SJSA1 (cell line): ENCODE measurements around the gene INPP4A. TPM values are rescaled to one million over a fixed set of nuclear protein-coding genes. Genes with fewer than 3 reads are reported as not detected.

Experiments used
- DNase-seq, 2 experiments: peaks; one replicate each; pipeline ENCODE4 v3.0.0-alpha.2; 2015 to 2020; ENCODE audit warnings: low spot score in 2 of 2, low read depth in 1 of 2
- H3K27ac ChIP-seq: fragments of 250-450 bp; sonication (Bioruptor Pico); 2 replicates; pipeline ENCODE4 v1.5.1; 2020; ENCODE audit warnings: mild to moderate bottlenecking, moderate library complexity
- H3K27me3 ChIP-seq: fragments of 250-450 bp; sonication (Bioruptor Pico); replicated peaks from 2 replicates; pipeline ENCODE4 v1.5.1; 2020; ENCODE audit warnings: mild to moderate bottlenecking, moderate library complexity
- H3K36me3 ChIP-seq: fragments of 250-450 bp; sonication (Bioruptor Pico); 2 replicates; pipeline ENCODE4 v1.5.1; 2020; ENCODE audit warnings: mild to moderate bottlenecking
- H3K4me1 ChIP-seq: fragments of 250-450 bp; sonication (Bioruptor Pico); replicated peaks from 2 replicates; pipeline ENCODE4 v1.6.1; 2021; ENCODE audit warnings: mild to moderate bottlenecking
- H3K4me3 ChIP-seq: fragments of 250-450 bp; sonication (Bioruptor Pico); 2 replicates; pipeline ENCODE4 v1.5.1; 2020; ENCODE audit warnings: mild to moderate bottlenecking
- H3K9me3 ChIP-seq: fragments of 250-450 bp; sonication (Bioruptor Pico); replicated peaks from 2 replicates; pipeline ENCODE4 v1.5.1; 2020; ENCODE audit warnings: mild to moderate bottlenecking
- total RNA-seq: library from RNA; depleted of rRNA; stranded (reverse); fragments of >200 nt; shearing (Covaris generic); gene quantifications from 2 replicates; pipeline ENCODE4 v1.2.3, GENCODE V29; 2014

The INPP4A gene
- total RNA-seq, 1 experiment from 2014 or later: 16.9 TPM

GRCh38 chr2:98565941-98566340, 121.3 kb downstream of the INPP4A start:
- H3K36me3 ChIP-seq: peaks cover 30% of the 10 kb centered on the region
- no peaks in the 10 kb centered on the region for H3K9me3 ChIP-seq

GRCh38 chr2:98568161-98568956, 123.7 kb downstream of the INPP4A start:
- H3K27ac ChIP-seq: no peak overlapping the region
- no peak for DNase-seq
- H3K9me3 ChIP-seq: no peaks in the 10 kb centered on the region
- no peaks in the 10 kb centered on the region for H3K27me3 ChIP-seq
- no peaks in the 10 kb centered on the region for H3K4me1 ChIP-seq
- H3K4me3 ChIP-seq: no peak overlapping the region
- peaks cover 29% of the 10 kb centered on the region for H3K36me3 ChIP-seq

More at GRCh38 chr2:98565941-98566340, 121.3 kb downstream of the INPP4A start:
- DNase-seq: no peak
- no peak overlapping the region for H3K27ac ChIP-seq
- H3K4me3 ChIP-seq: no peak overlapping the region
- H3K27me3 ChIP-seq: no peaks in the 10 kb centered on the region
- no peaks in the 10 kb centered on the region for H3K4me1 ChIP-seq

- DNase-seq: peak in 1 of 2 experiments; percentile 12
- no peaks in the 10 kb centered on the region for H3K27me3 ChIP-seq
- H3K4me1 ChIP-seq: no peaks in the 10 kb centered on the region
- no peak overlapping the region for H3K4me3 ChIP-seq
- no peaks in the 10 kb centered on the region; the same call in 1 of the 2 replicates for H3K9me3 ChIP-seq
- peaks cover 26% of the 10 kb centered on the region for H3K36me3 ChIP-seq
- H3K27ac ChIP-seq: no peak overlapping the region
Measured at GRCh38 chr2:98569197-98569793, 124.6 kb downstream of the INPP4A start.

GRCh38 chr2:98569915-98570314, 125.3 kb downstream of the INPP4A start:
- DNase-seq: no peak
- Histone ChIP-seq H3K4me1 (no peaks in the 10 kb centered on the region), H3K27ac (no peak overlapping the region), H3K9me3 (no peaks in the 10 kb centered on the region; the same call in 1 of the 2 replicates), H3K36me3 (peaks cover 26% of the 10 kb centered on the region), H3K27me3 (no peaks in the 10 kb centered on the region), H3K4me3 (no peak overlapping the region)

GRCh38 chr2:98570356-98570755, 125.7 kb downstream of the INPP4A start:
- Histone ChIP-seq H3K4me1 (no peaks in the 10 kb centered on the region), H3K9me3 (no peaks in the 10 kb centered on the region; the same call in 1 of the 2 replicates), H3K36me3 (peaks cover 24% of the 10 kb centered on the region), H3K27me3 (no peaks in the 10 kb centered on the region), H3K4me3 (no peak overlapping the region), H3K27ac (no peak overlapping the region)
- no peak for DNase-seq

GRCh38 chr2:98571121-98571701, 126.6 kb downstream of the INPP4A start:
- H3K9me3 ChIP-seq: no peaks in the 10 kb centered on the region; the same call in 1 of the 2 replicates
- H3K36me3 ChIP-seq: peaks cover 21% of the 10 kb centered on the region
- no peak for DNase-seq
- no peak overlapping the region for H3K4me3 ChIP-seq
- no peaks in the 10 kb centered on the region for H3K27me3 ChIP-seq
- H3K27ac ChIP-seq: no peak overlapping the region
- H3K4me1 ChIP-seq: no peaks in the 10 kb centered on the region

- Histone ChIP-seq H3K4me3 (no peak overlapping the region), H3K27ac (no peak overlapping the region), H3K27me3 (no peaks in the 10 kb centered on the region), H3K36me3 (peaks cover 18% of the 10 kb centered on the region; the same call in 1 of the 2 replicates), H3K9me3 (no peaks in the 10 kb centered on the region; the same call in 1 of the 2 replicates), H3K4me1 (no peaks in the 10 kb centered on the region)
- DNase-seq: no peak
Measured at GRCh38 chr2:98571796-98572195, 127.1 kb downstream of the INPP4A start.

GRCh38 chr2:98572211-98572610, 127.6 kb downstream of the INPP4A start:
- Histone ChIP-seq H3K27ac (no peak overlapping the region), H3K4me1 (no peaks in the 10 kb centered on the region), H3K4me3 (no peak overlapping the region), H3K9me3 (no peaks in the 10 kb centered on the region; the same call in 1 of the 2 replicates), H3K27me3 (no peaks in the 10 kb centered on the region), H3K36me3 (peaks cover 18% of the 10 kb centered on the region; the same call in 1 of the 2 replicates)
- DNase-seq: no peak

- Histone ChIP-seq H3K4me1 (no peaks in the 10 kb centered on the region), H3K27ac (no peak overlapping the region), H3K4me3 (no peak overlapping the region), H3K9me3 (no peaks in the 10 kb centered on the region; the same call in 1 of the 2 replicates), H3K36me3 (peaks cover 18% of the 10 kb centered on the region; the same call in 1 of the 2 replicates), H3K27me3 (no peaks in the 10 kb centered on the region)
- DNase-seq: no peak
Measured at GRCh38 chr2:98572676-98573075, 128.0 kb downstream of the INPP4A start.

GRCh38 chr2:98573426-98573825, 128.8 kb downstream of the INPP4A start:
- Histone ChIP-seq H3K27ac (no peak overlapping the region), H3K27me3 (no peaks in the 10 kb centered on the region), H3K4me3 (no peak overlapping the region), H3K9me3 (no peaks in the 10 kb centered on the region; the same call in 1 of the 2 replicates), H3K4me1 (no peaks in the 10 kb centered on the region), H3K36me3 (peaks cover 14% of the 10 kb centered on the region; the same call in 1 of the 2 replicates)
- peak in 1 of 2 experiments; percentile 33 for DNase-seq

- H3K27ac ChIP-seq: no peak overlapping the region
- H3K9me3 ChIP-seq: no peaks in the 10 kb centered on the region; the same call in 1 of the 2 replicates
- H3K36me3 ChIP-seq: no peaks in the 10 kb centered on the region; the same call in 1 of the 2 replicates
- peak in 1 of 2 experiments; percentile 28 for DNase-seq
- H3K4me1 ChIP-seq: no peaks in the 10 kb centered on the region
- no peaks in the 10 kb centered on the region for H3K27me3 ChIP-seq
- no peak overlapping the region for H3K4me3 ChIP-seq
Measured at GRCh38 chr2:98576666-98577312, 132.1 kb downstream of the INPP4A start.

- no peaks in the 10 kb centered on the region; the same call in 1 of the 2 replicates for H3K36me3 ChIP-seq
- H3K4me1 ChIP-seq: no peaks in the 10 kb centered on the region
- no peaks in the 10 kb centered on the region for H3K27me3 ChIP-seq
- H3K27ac ChIP-seq: no peak overlapping the region
- no peak overlapping the region for H3K4me3 ChIP-seq
- peak in 1 of 2 experiments; percentile 37 for DNase-seq
- H3K9me3 ChIP-seq: no peaks in the 10 kb centered on the region; the same call in 1 of the 2 replicates
Measured at GRCh38 chr2:98577313-98577712, 132.7 kb downstream of the INPP4A start.

- Histone ChIP-seq H3K4me3 (no peak overlapping the region), H3K27ac (no peak overlapping the region), H3K4me1 (no peaks in the 10 kb centered on the region), H3K36me3 (no peaks in the 10 kb centered on the region; the same call in 1 of the 2 replicates), H3K27me3 (no peaks in the 10 kb centered on the region), H3K9me3 (no peaks in the 10 kb centered on the region; the same call in 1 of the 2 replicates)
- peak in 1 of 2 experiments; percentile 30 for DNase-seq
Measured at GRCh38 chr2:98578231-98578630, 133.6 kb downstream of the INPP4A start.
